Stimulated activated CD4-positive, alpha-beta T cell treated with anti-CD3 and anti-CD28 coated beads, Interleukin-15, amount 100 ng/mL, for 48 hours (primary cell): ENCODE results near the gene GGCT.

ENCODE experiments used
- DNase-seq, 2 donors: peaks; one replicate each; pipeline ENCODE4 v3.0.0-alpha.2; 2020; ENCODE audit warnings: low read depth in 2 of 2

Gene GGCT

GRCh38 chr7:30478349-30479201 is 26.1 kb downstream of the GGCT start, which contains the start of gene NOD1:
Gene NOD1 (minus strand): TSS chr7:30478784. CDS start chr7:30456921, 21,863 bp downstream.
- peak; percentile 56 to 64 for DNase-seq

GRCh38 chr7:30476459-30477145 is 28.0 kb downstream of the GGCT start:
- DNase-seq = no peak

GRCh38 chr7:30475580-30475979 is 29.0 kb downstream of the GGCT start:
- no peak for DNase-seq

DNA sequence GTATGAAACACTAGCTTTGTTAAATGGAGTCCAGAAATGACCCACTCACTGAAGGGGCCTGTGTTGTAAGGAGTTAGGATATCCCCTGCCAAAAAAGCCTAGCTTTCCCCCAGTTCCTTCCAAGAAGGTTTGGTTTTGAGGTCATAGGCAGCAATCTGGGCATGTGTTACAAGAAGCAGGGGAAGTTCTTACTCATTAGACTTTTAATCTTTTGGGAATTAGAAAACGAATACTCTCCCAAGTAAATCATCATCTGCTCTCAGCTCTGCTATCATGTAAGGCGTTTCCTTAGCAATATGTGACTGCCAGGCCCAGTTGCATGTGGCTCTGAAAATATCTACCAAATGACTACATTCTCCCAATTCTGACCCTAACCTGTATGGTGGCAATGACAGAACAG is 29.7 kb downstream of the GGCT start:
- DNase-seq = no peak

GRCh38 chr7:30474485-30474884 is 30.1 kb downstream of the GGCT start:
- DNase-seq = no peak

DNA sequence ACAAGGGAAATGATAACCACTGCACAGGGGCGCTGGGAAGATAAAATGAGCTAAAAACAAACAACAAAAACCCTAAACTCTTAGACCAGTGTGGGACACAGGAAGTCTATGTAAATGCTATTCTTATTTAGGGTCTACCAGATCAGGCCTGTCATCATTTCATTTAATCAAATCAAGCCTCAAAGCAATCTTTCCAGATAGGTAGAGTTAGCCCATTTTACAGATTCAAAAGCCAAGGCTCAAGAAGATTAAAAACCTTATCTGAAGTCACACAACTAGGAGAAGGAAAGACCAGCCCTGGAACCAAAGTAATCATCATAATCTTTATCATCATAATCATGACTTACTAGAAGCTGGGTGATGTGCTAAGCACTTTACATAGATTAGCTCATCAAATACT is 30.7 kb downstream of the GGCT start:
- no peak for DNase-seq

GRCh38 chr7:30472784-30473775 is 31.5 kb downstream of the GGCT start:
- no peak for DNase-seq

DNA sequence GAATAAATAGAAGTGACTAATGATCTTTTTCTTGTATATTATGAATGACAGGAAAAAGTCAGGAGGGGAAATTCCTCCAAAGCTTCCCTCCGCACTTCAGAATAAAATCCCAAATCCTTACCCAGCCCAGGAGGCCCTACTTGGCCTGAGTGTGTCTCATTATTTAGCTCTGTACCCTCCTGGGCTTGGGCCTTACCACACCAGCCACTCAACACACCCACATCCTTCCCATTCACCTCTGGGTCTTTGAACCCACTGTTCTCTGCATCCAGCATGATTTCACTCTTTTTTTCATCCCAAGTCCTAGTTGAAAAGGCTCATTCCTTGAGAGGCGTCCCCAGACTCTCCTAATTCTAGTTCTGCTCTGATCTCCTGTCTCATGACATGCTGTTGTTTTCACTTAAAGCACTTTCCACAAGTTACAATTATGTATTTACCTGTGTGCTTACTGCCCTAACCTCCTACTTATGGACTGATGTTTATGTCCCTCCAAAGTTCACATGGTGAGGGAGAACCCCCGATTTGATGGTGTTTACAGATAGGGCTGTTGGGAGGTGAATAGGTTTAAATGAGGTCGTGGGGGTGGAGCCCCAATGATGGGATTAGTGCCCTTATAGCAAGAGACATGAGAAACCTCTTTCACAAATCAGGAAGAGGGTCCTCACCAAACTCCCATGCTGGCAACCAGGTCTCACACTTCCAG is 32.4 kb downstream of the GGCT start:
- no peak for DNase-seq

GRCh38 chr7:30471205-30471604 is 33.4 kb downstream of the GGCT start:
- no peak for DNase-seq

GRCh38 chr7:30470771-30471170 is 33.9 kb downstream of the GGCT start:
- no peak for DNase-seq

DNA sequence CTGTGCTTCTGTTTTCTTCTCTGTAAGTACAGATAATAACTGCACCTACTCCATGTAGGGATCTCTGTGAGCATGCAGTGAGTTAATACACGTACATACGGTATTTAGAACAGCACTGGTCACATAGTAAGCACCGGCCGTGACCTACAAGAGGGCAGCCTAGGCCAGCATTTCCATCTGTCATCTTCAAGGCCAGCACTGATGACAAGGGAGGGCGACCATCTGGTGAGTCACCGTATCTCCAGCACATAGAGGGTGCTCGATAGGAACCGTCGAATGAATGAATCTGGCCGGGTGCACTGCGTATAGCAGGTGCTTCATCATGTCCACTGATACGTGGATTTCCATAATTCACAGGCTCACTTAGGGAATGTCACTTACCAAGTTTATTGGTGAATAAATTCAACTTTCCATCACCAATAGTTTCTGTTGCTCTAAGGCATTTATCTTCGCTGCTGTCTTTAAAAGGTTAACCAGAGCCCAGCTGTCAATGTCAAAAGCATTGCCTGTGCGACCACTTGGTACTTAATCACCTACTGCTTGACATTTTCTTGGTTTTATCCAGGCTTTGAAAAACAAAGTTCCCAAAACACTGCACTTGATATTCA is 34.4 kb downstream of the GGCT start:
- DNase-seq = no peak

DNA sequence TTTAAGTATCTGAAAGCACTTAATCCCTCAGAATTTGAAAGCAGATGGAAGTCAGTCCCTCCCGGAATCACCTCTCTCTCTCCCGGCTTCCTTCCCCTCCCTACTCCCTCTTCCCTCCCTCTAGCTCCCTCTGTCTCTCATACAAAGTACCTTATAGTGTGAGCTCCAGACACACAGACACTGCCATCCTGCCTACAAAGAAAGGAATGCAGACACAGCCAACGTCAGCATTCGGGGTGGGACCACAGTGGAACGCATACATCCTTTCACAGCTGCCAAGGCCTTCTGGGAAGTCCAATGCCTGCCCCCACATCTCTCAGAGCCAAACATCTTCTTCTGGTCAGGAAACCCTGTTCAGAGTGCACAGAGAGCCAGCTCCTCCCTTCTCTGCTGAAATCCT is 35.3 kb downstream of the GGCT start:
- no peak for DNase-seq

DNA sequence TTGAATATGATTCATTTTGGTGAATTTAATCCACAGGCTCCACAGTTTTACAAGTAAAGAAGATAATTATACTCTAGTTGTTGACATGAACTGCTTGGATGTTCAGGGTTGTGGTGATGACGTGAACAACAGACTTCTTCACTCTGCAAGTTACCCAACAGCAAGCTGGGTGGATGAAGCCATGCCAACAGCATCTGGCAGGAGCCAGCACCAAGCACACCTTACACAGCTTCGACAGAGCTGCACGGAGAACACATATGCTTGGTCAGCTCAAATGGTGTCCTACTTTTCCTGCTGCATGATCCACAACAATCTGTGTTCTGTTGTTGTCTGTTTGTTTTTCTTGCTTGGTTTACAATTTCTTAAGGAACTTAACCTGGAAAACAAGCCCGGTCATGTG is 35.8 kb downstream of the GGCT start:
- no peak for DNase-seq

- no peak for DNase-seq
Measured at GRCh38 chr7:30468041-30468440, 36.6 kb downstream of the GGCT start.

DNA sequence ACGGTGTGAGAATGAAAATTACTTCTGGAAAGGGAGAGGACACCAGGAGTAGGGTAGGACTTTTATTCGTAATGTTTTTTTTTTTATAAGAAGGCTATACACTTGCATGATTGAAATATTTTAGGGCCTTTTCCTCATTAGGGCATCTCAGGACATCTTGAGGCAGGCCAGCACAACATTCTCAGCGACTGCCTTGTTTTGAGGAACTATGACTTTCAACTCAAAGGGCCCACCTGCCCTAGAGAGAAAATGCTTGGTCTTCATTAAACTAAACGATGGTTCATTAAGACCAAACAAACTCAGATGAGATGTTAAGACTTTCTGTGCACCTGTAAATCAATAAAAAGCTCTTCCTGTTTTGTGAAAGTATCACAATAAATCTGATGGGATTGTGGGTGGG is 37.4 kb downstream of the GGCT start:
- DNase-seq = no peak

DNA sequence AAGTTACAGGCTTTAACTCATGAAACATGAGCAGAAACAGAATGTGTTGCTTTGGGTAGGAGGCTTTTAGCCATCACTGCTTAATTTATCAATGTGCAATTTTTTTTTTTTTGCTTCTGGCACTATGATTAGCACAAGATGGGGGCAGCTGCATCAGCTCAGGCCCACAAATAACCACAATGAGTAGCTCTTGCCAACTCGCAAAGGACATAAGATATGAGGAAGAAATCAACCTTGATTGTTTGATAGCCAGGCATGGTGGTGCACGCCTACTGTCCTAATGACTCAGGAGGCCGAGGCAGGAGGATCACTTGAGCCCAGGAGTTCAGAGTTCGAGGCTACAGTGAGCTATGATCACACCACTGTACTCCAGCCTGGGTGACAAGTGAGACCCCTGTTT is 38.4 kb downstream of the GGCT start:
- DNase-seq = no peak

DNA sequence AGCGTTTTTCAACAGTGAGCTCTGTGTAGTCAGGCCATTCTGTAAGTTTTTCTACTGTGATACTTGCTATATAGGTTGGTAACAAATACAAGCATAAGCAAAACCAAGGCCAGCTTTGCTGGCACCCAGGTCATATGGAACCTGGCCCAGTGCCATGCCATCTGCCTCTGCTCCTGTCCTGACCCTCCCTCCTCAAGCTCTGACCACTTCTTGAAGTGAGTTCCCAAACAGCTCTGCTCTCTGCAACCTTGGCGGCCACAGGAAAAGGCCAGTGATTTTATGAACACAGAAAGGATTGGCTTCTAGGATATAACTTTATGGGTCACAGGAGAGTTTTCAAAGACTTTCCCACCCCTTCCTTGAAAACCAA is 38.8 kb downstream of the GGCT start:
- no peak for DNase-seq

DNA sequence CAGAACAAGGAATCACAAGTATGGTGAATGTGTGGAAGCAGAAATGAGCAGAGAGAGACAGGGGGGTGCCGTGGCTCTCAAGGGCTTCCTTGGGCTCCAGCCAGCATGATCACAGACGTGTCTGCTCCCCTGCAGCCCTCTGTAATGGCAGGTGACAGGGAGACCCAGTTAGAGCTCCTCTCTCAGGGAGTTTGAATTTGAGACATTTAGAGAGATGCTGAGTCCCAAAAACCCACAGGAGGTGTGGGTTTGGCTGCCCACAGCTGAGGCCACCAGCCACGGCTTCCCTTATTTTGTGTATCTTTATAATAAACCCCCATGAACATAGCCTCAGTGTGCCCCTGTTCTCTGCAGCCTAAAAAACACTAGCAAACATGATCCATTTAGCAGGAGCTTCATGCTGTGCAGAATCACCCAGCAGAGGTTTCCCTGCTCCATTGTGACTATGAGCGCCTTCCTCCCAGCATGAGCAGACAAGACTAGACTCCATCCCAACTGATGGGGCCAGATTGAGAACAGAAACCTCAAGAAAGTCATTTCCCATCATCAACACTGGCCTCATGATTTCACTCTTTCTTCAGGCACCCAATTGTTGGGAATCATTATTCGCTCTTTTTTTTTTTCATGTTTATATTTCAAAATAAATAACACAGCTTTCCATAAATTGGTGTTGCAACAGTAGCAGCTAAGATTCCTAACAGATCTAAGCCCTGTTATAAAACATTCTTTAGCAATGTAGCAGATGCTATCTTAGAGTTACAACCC is 39.4 kb downstream of the GGCT start:
- DNase-seq = no peak

DNA sequence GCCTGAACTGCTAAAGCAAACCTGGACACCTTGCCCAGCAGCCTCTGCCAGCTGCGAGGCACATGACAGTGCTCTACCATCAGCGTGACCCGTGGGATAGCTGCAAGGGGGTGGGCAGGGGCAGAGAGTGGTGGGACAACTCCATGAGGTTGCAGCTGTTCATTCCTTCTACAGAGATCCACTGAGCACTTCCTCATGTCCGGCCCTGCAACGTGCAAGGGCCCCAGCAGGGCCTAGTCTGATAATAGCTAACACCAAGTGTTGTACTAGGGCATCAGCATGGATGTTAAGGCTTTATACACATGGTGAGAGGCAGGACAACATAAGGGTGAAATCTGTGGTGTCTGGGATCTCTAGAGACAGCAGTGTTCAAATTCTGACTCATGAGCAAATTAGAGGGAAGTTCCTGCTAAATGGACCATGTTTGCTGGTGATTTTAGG is 40.4 kb downstream of the GGCT start:
- DNase-seq = no peak
